Globus pallidus (tissue), 1 donor: ENCODE data around the gene ASCC1.

Experiments
- DNase-seq: peaks from one replicate; pipeline ENCODE4 v3.0.0-alpha.2; 2015; ENCODE audit warnings: low spot score

ASCC1 gene

GRCh38 chr10:72097448-72098300, 118.4 kb downstream of the ASCC1 start:
- no peak for DNase-seq

DNA sequence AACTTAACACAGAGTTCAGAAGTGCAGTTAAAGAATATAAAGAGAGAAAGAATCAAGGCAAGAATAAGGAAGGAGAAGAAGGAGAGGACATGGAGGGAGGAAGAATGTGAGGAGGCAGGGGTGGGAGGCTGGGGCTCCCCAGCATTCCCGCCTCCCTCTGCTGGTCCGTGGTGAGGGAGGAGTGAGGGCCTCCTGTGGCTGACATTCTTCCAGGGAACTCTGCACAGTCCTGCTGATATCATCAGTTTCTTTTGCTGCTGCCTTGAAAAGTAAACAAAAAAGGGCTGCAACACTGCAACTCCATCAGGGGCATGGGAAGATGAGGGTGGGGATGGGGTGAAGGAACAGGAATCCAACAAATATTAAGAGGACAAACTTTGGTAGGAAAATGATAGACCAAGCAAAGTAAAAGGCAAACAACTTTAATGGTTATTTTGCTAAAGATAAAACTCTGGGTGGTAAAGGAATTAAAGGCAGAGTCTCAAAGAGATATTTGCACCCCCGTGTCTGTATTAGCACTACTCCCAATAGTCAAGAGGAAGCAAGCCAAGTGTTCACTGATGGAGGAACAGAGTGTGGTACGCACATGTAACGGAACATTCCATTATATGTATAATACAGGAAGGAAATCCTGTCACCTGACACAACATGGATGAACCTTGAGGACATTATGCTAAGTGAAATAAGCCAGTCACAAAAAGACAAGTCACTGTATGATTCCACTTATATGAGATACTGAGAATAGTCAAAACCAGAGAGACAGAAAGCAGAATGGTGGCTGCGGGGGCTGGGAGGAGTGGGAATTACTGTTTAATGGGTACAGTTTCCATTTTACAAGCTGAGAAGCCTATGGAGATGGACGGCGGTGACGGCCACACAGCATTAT, 119.7 kb downstream of the ASCC1 start:
- DNase-seq: no peak

DNA sequence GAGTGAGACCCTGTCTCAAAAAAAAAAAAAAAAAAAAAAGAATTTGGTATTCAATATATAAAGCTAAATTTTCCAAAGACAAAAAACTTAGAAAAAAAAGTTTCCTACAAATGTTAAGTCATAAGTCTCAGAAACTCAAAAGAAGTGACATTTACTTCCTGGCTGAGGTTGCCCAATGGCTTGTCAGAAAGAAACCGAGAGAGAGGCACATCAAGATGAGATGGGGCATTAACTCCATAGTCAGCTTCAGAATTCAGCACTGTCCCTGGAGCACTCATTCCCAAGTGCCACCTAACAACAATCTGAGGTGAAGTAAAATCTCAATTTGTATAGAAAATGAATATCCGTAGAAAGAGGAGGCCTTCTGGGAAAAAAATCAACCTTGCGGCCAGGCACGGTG, 120.9 kb downstream of the ASCC1 start:
- DNase-seq: no peak

- DNase-seq: no peak
These were observed 121.5 kb downstream of the ASCC1 start for GRCh38 chr10:72094574-72094973.

- DNase-seq: no peak
These were observed 122.6 kb downstream of the ASCC1 start for GRCh38 chr10:72093450-72093849.

DNA sequence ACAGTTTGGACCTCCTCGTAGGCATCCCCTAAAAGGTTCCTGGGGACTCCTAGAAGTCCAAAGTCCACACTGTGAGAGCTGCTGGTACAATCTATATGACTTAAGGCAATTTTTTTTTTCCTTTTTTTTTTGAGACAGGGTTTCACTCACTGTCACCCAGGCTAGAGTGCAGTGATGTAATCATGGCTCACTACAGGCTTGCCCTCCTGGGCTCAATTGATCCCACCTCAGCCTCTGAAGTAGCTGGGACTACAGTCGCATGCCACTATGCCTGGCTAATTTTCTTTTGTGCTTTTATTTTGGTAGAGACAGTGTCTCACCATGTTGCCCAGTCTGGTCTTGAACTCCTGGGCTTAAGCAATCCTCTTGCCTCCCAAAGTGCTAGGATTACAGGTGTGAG, 123.1 kb downstream of the ASCC1 start:
- no peak for DNase-seq

GRCh38 chr10:72092171-72092924, 123.7 kb downstream of the ASCC1 start:
- DNase-seq: no peak

- DNase-seq: no peak
These were observed 125.8 kb downstream of the ASCC1 start for GRCh38 chr10:72090326-72090725.

DNA sequence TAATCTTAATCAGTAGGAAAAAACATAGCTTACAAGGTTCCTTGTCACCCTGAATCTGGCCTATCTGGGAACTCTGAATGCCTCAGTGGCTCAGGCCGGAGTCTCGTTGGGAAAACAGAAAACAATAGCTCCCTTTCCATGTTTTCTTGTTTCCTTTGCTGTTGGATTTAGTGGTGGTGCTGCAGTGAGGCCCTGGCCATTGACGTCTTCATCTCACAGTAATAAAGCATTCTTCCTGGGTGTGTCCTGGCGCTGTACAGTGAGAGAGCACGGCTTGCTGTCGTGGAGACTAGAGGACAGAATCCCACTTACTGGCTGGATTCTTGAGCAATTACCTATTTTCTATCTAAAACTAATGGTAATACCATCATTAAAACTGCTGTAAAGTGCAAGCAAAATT, 126.5 kb downstream of the ASCC1 start:
- no peak for DNase-seq

DNA sequence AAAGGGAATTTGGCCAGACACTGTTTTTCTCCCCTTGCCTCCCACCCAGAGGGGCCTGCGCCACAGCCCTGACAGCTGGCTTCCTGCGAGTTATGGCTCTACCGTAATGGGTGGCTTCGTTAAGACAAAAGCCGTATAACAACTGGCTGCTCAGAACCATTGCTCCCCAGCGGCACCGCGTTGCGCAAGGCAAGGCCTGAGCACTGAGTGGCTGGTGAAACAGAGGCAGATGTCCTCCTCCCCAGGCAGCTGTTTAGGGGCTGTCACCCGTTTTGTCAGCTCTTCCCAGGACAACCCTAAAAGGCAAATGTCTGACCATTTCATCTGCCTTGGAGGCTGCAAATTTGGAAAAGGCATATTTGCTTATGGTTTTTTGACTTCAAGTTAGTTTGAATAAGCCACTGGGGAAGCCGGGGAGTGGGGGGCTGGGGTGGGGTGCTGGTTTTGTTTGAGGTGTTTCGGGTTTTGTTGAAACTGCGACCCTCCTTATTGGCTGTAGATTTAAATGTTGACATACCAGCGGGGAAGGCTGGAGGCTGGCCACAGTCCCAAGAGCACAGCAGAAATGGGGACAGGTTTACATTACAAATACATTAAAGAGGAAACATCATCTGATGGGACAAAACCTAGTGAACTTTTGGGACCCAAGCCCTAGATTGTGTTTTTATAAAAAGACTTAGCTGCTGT, 127.0 kb downstream of the ASCC1 start:
- no peak for DNase-seq

DNA sequence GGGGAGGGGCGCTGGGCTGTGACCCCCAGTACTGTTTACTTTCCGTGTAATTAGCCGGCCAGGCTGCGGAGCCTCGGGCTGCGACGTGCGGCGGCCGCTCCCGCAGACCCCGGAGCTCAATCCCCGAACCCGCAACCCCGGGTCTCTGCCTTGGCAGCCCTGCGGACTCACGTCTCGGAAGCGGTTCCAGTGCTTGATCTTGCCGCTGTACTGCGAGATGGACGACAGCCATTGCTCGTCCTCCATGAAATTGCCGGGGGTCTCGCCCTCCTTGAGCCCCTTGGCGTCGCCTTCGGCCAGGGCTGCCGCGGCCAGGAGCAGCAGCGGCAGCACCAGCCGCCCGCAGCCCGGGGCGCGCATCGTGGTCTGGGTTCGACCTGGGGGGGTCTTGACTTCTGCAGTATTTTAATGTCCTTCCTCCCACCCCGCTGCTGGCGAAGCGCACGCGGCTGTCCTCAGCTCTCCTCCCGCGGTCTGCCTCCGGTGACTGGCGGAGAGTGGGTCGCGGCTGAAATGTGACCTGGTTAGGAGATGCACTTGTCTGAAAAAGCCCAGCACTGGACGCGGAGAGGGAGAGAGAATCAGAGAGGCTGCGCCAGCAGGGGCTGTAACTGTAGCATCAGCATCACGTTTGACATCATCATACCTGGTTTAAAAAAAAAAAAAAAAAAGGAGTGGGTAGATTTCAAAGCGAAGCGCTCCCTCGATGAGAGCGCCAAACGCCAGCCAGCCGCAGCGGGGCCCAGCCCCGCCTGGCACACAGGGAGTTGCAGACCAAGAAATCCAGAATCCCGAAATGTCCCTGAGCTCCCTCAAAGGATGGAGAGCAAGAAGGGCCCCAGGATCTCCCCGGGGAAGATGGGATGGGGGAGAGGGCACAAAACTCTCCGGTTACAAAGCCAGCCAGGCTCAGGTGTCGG, 127.8 kb downstream of the ASCC1 start, which contains the start of gene SPOCK2:
Gene SPOCK2, minus strand, starts transcription at position 583 of the 920 bp plus-strand sequence. Its CDS starts 223 bp downstream, at position 360.
- DNase-seq: peak; percentile 42

GRCh38 chr10:72087392-72087968, 128.6 kb downstream of the ASCC1 start:
- DNase-seq: no peak

DNA sequence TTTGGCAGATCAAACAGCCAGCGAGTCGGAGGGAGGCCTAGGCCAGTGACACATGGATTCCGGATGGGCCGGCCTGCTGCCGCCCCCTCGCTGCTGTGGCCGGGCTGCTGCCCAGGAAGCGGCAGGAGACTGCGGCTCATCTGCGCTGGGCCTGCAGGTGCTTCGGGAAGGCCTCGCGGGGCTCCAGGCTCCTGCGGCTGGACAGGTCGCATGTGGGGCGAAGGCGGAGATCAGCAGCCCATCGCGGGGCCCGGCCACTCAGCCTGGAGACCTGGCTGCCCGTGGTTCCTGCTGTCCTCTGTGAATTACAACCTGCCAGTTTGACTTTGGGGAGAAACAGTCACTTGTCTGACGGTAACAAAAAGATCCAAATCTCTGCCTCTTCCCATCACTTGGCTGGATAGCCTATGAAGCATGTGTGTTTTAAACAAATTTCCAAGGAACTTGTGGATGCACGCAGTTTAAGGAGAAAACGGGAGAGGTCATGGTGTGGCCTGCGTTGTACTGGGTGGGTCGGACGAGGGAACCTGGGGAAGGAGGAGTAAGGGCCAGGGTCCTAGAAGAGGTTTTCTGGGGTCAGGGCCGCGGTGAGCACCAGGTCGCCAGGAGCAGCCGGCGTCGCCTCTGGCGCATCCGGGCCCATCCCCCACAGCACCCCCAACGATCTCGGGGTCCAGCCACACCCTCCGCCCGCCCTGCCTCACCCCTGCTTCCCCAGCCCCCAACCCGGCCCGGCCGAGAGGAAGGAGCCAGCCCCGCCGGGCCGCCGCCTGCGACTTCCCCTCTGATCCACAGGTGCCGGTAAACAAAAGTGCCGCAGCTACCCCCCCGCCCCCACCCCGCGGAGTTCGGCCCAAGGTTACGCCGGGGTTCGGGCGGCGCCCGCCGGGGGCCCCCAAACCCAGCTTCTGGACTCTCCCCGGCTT, 129.3 kb downstream of the ASCC1 start:
- DNase-seq: no peak

- no peak for DNase-seq
These were observed 130.1 kb downstream of the ASCC1 start for GRCh38 chr10:72085864-72086465.

DNA sequence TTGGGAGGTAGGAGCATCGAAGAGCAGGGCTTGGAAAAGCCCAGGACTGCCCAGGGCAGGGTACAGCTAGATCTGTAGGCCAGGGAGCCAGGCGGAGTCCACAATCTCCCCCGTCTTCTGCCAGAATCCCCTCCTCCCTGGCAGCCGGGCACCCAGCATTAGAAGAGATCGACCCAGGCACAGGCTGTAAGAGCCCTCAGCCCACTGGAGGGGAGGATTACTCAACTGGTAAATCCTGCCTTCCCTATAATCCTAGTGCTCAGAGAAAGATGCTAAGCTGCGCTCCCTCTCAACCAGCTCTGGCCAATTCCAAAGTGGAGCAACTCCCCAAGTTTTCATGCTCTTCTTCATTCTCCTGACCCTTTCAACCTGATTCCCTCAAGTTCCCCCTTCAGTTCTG, 130.9 kb downstream of the ASCC1 start:
- DNase-seq: no peak

GRCh38 chr10:72083790-72084459, 132.2 kb downstream of the ASCC1 start:
- no peak for DNase-seq

- no peak for DNase-seq
These were observed 133.0 kb downstream of the ASCC1 start for GRCh38 chr10:72082856-72083789.
